Neural cell (in vitro differentiated cells): ENCODE measurements around the gene BCDIN3D. TPM values are rescaled to one million over a fixed set of nuclear protein-coding genes. Genes with fewer than 3 reads are reported as not detected.

Experiments
- H2AFZ ChIP-seq: fragments of 200-600, 300-800 bp; sonication (generic), shearing (Covaris generic); 2 replicates; pipeline ENCODE4 v1.6.0; 2014; ENCODE audit warnings: low read depth, mild to moderate bottlenecking, antibody characterized with exemption, low read length, moderate library complexity
- H3F3A ChIP-seq: fragments of 200-600 bp; shearing (Covaris generic); 2 replicates; pipeline ENCODE4 v1.6.1; 2016; ENCODE audit warnings: mild to moderate bottlenecking, moderate library complexity, mixed read lengths, antibody characterized with exemption, low read length; ENCODE audit not compliant: insufficient read depth, poor library complexity, severe bottlenecking
- H3K27ac ChIP-seq: fragments of 200-600, 300-800 bp; sonication (generic), shearing (Covaris generic); 2 replicates; pipeline ENCODE4 v1.5.1; 2014; ENCODE audit warnings: mild to moderate bottlenecking, low read length, moderate library complexity
- H3K27me3 ChIP-seq: fragments of 300-800, 200-600 bp; sonication (generic), shearing (Covaris generic); 2 replicates; pipeline ENCODE4 v1.6.0; 2014; ENCODE audit warnings: mild to moderate bottlenecking, low read depth, low read length, moderate library complexity; ENCODE audit not compliant: insufficient read depth
- H3K36me3 ChIP-seq: fragments of 300-800, 200-600 bp; sonication (generic), shearing (Covaris generic); 2 replicates; pipeline ENCODE4 v1.5.1; 2014; ENCODE audit warnings: mild to moderate bottlenecking, antibody characterized with exemption, low read length, moderate library complexity; ENCODE audit not compliant: insufficient read depth
- H3K4me2 ChIP-seq: fragments of 300-800, 200-600 bp; sonication (generic), shearing (Covaris generic); 2 replicates; pipeline ENCODE4 v1.6.0; 2014; ENCODE audit warnings: mild to moderate bottlenecking, low read length
- H3K4me3 ChIP-seq: fragments of 300-800, 200-600 bp; sonication (generic), shearing (Covaris generic); 2 replicates; pipeline ENCODE4 v1.5.1; 2014; ENCODE audit warnings: mild to moderate bottlenecking, low read length, moderate library complexity
- H3K79me2 ChIP-seq: fragments of 200-600 bp; shearing (Covaris generic); replicated peaks from 2 replicates; pipeline ENCODE4 v1.6.0; 2014; ENCODE audit warnings: mild to moderate bottlenecking, low read length, moderate library complexity; ENCODE audit not compliant: insufficient read depth
- H3K9ac ChIP-seq: fragments of 300-800, 200-600 bp; sonication (generic), shearing (Covaris generic); 2 replicates; pipeline ENCODE4 v1.6.1; 2016; ENCODE audit warnings: mild to moderate bottlenecking, low read length, mixed read lengths
- H3K9me2 ChIP-seq: fragments of 200-600 bp; shearing (Covaris generic); 2 replicates; pipeline ENCODE4 v1.6.1; 2016; ENCODE audit warnings: mild to moderate bottlenecking, low read length, mixed read lengths; ENCODE audit not compliant: insufficient read depth
- H3K9me3 ChIP-seq: fragments of 200-600, 300-800 bp; sonication (generic), shearing (Covaris generic); 2 replicates; pipeline ENCODE4 v1.6.1; 2016; ENCODE audit warnings: mild to moderate bottlenecking, mixed run types, low read length, moderate library complexity, mixed read lengths
- H4K20me1 ChIP-seq: fragments of 200-600 bp; shearing (Covaris generic); 2 replicates; pipeline ENCODE4 v1.6.1; 2016; ENCODE audit warnings: mild to moderate bottlenecking, mixed run types; ENCODE audit not compliant: insufficient read depth
- CTCF ChIP-seq: fragments of 450-650 bp; IDR thresholded peaks from 2 replicates; pipeline ENCODE4 v1.5.1; 2014; ENCODE audit warnings: antibody characterized with exemption, mild to moderate bottlenecking, moderate library complexity; ENCODE audit not compliant: poor library complexity, severe bottlenecking
- EP300 ChIP-seq: fragments of 450-650 bp; conservative IDR thresholded peaks from 2 replicates; pipeline ENCODE4 v1.6.1; 2014; ENCODE audit warnings: antibody characterized with exemption, mild to moderate bottlenecking, moderate library complexity; ENCODE audit not compliant: poor library complexity, severe bottlenecking
- EZH2 ChIP-seq: fragments of 200-600, 300-800 bp; shearing (Covaris generic), sonication (generic); IDR thresholded peaks from 2 replicates; pipeline ENCODE4 v1.6.1; 2014; ENCODE audit warnings: antibody characterized with exemption, low read length, borderline replicate concordance, mild to moderate bottlenecking; ENCODE audit not compliant: insufficient read depth, poor library complexity, severe bottlenecking
- MXI1 ChIP-seq: fragments of 450-650 bp; conservative IDR thresholded peaks from 2 replicates; pipeline ENCODE4 v1.6.1; 2014; ENCODE audit warnings: antibody characterized with exemption, mild to moderate bottlenecking; ENCODE audit not compliant: poor library complexity, severe bottlenecking
- POLR2AphosphoS5 ChIP-seq: IDR thresholded peaks from 2 replicates; pipeline ENCODE4 v1.6.1; 2012
- RAD21 ChIP-seq: fragments of 450-650 bp; conservative IDR thresholded peaks from 2 replicates; pipeline ENCODE4 v1.6.1; 2014; ENCODE audit warnings: antibody characterized with exemption, mild to moderate bottlenecking, moderate library complexity
- REST ChIP-seq: IDR thresholded peaks from 2 replicates; pipeline ENCODE4 v1.6.1; 2012; ENCODE audit warnings: borderline replicate concordance
- SMC3 ChIP-seq: fragments of 450-650 bp; conservative IDR thresholded peaks from 2 replicates; pipeline ENCODE4 v1.6.1; 2014; ENCODE audit warnings: antibody characterized with exemption, mild to moderate bottlenecking, moderate library complexity; ENCODE audit not compliant: poor library complexity
- TAF1 ChIP-seq: IDR thresholded peaks from 2 replicates; pipeline ENCODE4 v1.6.1; 2012; ENCODE audit warnings: low read depth
- polyA plus RNA-seq: library from polyadenylated mRNA; depleted of rRNA; stranded (reverse); fragments of >200 nt; gene quantifications from 2 replicates; pipeline ENCODE4 v1.2.3, GENCODE V29; 2014

The BCDIN3D gene
- polyA plus RNA-seq, 1 donor from 2014 or later: 10.0 TPM

GRCh38 chr12:49885663-49886461 is 43.0 kb upstream of the BCDIN3D start:
- H3K27ac ChIP-seq: no peak overlapping the region
- H3K27me3 ChIP-seq: no peaks in the 10 kb centered on the region
- H4K20me1 ChIP-seq: no peaks in the 10 kb centered on the region
- H3K9me3 ChIP-seq: no peaks in the 10 kb centered on the region
- no peak overlapping the region for H3K4me3 ChIP-seq
- H3F3A ChIP-seq: no peaks in the 10 kb centered on the region
- no peak for TF ChIP-seq REST
- TF ChIP-seq EZH2: no peak
- H3K36me3 ChIP-seq: no peaks in the 10 kb centered on the region
- H3K4me2 ChIP-seq: no peak overlapping the region
- no peaks in the 10 kb centered on the region for H3K9me2 ChIP-seq
- no peak overlapping the region for H2AFZ ChIP-seq
- H3K9ac ChIP-seq: no peak overlapping the region
- H3K79me2 ChIP-seq: no peaks in the 10 kb centered on the region

GRCh38 chr12:49885118-49885517 is 42.2 kb upstream of the BCDIN3D start:
- Histone ChIP-seq H3K36me3 (no peaks in the 10 kb centered on the region), H3K4me3 (no peak overlapping the region), H3K27ac (no peak overlapping the region), H3K79me2 (no peaks in the 10 kb centered on the region), H2AFZ (no peak overlapping the region), H3K9ac (no peak overlapping the region), H4K20me1 (no peaks in the 10 kb centered on the region), H3K27me3 (no peaks in the 10 kb centered on the region), H3K9me2 (no peaks in the 10 kb centered on the region), H3K9me3 (no peaks in the 10 kb centered on the region), H3F3A (no peaks in the 10 kb centered on the region), H3K4me2 (no peak overlapping the region)
- TF ChIP-seq REST (no peak), RAD21 (no peak), POLR2AphosphoS5 (no peak), TAF1 (no peak), EP300 (no peak), MXI1 (no peak), CTCF (no peak), SMC3 (no peak)
